SK-N-SH treated with all-trans-retinoic acid at 6 μM for 48 hours (cell line): ENCODE measurements around the gene MMP15.

Source experiments
- ATAC-seq: fragments of 200-7000 bp; cut with Tn5 transposase; 3 replicates; pipeline ENCODE4 v1.9.1; 2020; ENCODE audit warnings: mild to moderate bottlenecking, moderate library complexity
- ARNTL ChIP-seq: fragments of 450-650 bp; formaldehyde crosslinking; IDR thresholded peaks from 2 replicates; pipeline ENCODE4 v1.5.0; 2020; ENCODE audit warnings: low read depth, mild to moderate bottlenecking, moderate library complexity, borderline replicate concordance
- BACH2 ChIP-seq: fragments of 250-450 bp; sonication (Bioruptor Pico); IDR thresholded peaks from 2 replicates; pipeline ENCODE4 v1.9.0; 2021; ENCODE audit warnings: mild to moderate bottlenecking, borderline replicate concordance
- CREB5 ChIP-seq: fragments of 250-450 bp; sonication (Bioruptor Pico); IDR thresholded peaks from 2 replicates; pipeline ENCODE4 v1.5.1; 2020; ENCODE audit warnings: low read depth, mild to moderate bottlenecking, moderate library complexity
- ESRRG ChIP-seq: fragments of 250-450 bp; sonication (Bioruptor Pico); IDR thresholded peaks from 2 replicates; pipeline ENCODE4 v1.6.1; 2021; ENCODE audit warnings: mild to moderate bottlenecking
- ISL1 ChIP-seq: fragments of 250-450 bp; sonication (Bioruptor Pico); IDR thresholded peaks from 2 replicates; pipeline ENCODE4 v2.1.2; 2022; ENCODE audit warnings: mild to moderate bottlenecking, moderate library complexity
- OSR1 ChIP-seq: fragments of 250-450 bp; sonication (Bioruptor Pico); IDR thresholded peaks from 2 replicates; pipeline ENCODE4 v1.8.0; 2022; ENCODE audit warnings: moderate library complexity, mild to moderate bottlenecking, inconsistent platforms
- PATZ1 ChIP-seq: fragments of 250-450 bp; sonication (Bioruptor Pico); IDR thresholded peaks from 2 replicates; pipeline ENCODE4 v1.8.0; 2020; ENCODE audit warnings: mild to moderate bottlenecking, moderate library complexity, borderline replicate concordance
- POU6F1 ChIP-seq: fragments of 250-450 bp; sonication (Bioruptor Pico); IDR thresholded peaks from 2 replicates; pipeline ENCODE4 v1.8.0; 2021; ENCODE audit warnings: low read depth, mild to moderate bottlenecking, moderate library complexity, borderline replicate concordance
- PPARA ChIP-seq: fragments of 250-450 bp; sonication (Bioruptor Pico); IDR thresholded peaks from 2 replicates; pipeline ENCODE4 v1.5.0; 2020; ENCODE audit warnings: mild to moderate bottlenecking, borderline replicate concordance
- RARB ChIP-seq: fragments of 250-450 bp; sonication (Bioruptor Pico); IDR thresholded peaks from 2 replicates; pipeline ENCODE4 v1.8.0; 2021; ENCODE audit warnings: mild to moderate bottlenecking, moderate library complexity
- SNAI2 ChIP-seq: fragments of 250-450 bp; sonication (Bioruptor Pico); IDR thresholded peaks from 2 replicates; pipeline ENCODE4 v1.5.0; 2020; ENCODE audit warnings: mild to moderate bottlenecking, moderate library complexity
- TCF4 ChIP-seq: fragments of 250-450 bp; sonication (Bioruptor Pico); IDR thresholded peaks from 2 replicates; pipeline ENCODE4 v1.8.0; 2021; ENCODE audit warnings: mild to moderate bottlenecking, moderate library complexity, borderline replicate concordance
- TOX ChIP-seq: fragments of 250-450 bp; sonication (Bioruptor Pico); IDR thresholded peaks from 2 replicates; pipeline ENCODE4 v1.8.0; 2021; ENCODE audit warnings: mild to moderate bottlenecking, moderate library complexity, borderline replicate concordance
- TSHZ2 ChIP-seq: fragments of 250-450 bp; sonication (Bioruptor Pico); IDR thresholded peaks from 2 replicates; pipeline ENCODE4 v1.5.0; 2020; ENCODE audit warnings: mild to moderate bottlenecking, moderate library complexity
- ZC3H10 ChIP-seq: fragments of 250-450 bp; sonication (Bioruptor Pico); IDR thresholded peaks from 2 replicates; pipeline ENCODE4 v1.5.1; 2021; ENCODE audit warnings: mild to moderate bottlenecking, moderate library complexity
- ZFP3 ChIP-seq: fragments of 250-450 bp; sonication (Bioruptor Pico); IDR thresholded peaks from 2 replicates; pipeline ENCODE4 v1.5.0; 2020; ENCODE audit warnings: mild to moderate bottlenecking, moderate library complexity
- ZFP30 ChIP-seq: fragments of 450-650 bp; formaldehyde crosslinking; IDR thresholded peaks from 2 replicates; pipeline ENCODE4 v1.5.0; 2022; ENCODE audit warnings: mild to moderate bottlenecking, moderate library complexity
- ZNF565 ChIP-seq: fragments of 450-650 bp; formaldehyde crosslinking; conservative IDR thresholded peaks from 2 replicates; pipeline ENCODE4 v1.5.0; 2020; ENCODE audit warnings: low read depth, mild to moderate bottlenecking, moderate library complexity
- ZNF8 ChIP-seq: fragments of 450-650 bp; formaldehyde crosslinking; IDR thresholded peaks from 2 replicates; pipeline ENCODE4 v1.5.0; 2020; ENCODE audit warnings: mild to moderate bottlenecking, moderate library complexity
- TF ChIP-seq, protein P1 (sequence below): fragments of 250-450 bp; sonication (Bioruptor Pico); IDR thresholded peaks from 2 replicates; pipeline ENCODE4 v1.5.1; 2021; ENCODE audit warnings: mild to moderate bottlenecking, moderate library complexity

MMP15 gene

GRCh38 chr16:57997176-57997527 is 28.4 kb upstream of the MMP15 start (continued):
- TF ChIP-seq, protein P1, sequence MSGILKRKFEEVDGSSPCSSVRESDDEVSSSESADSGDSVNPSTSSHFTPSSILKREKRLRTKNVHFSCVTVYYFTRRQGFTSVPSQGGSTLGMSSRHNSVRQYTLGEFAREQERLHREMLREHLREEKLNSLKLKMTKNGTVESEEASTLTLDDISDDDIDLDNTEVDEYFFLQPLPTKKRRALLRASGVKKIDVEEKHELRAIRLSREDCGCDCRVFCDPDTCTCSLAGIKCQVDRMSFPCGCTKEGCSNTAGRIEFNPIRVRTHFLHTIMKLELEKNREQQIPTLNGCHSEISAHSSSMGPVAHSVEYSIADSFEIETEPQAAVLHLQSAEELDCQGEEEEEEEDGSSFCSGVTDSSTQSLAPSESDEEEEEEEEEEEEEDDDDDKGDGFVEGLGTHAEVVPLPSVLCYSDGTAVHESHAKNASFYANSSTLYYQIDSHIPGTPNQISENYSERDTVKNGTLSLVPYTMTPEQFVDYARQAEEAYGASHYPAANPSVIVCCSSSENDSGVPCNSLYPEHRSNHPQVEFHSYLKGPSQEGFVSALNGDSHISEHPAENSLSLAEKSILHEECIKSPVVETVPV (CRISPR knock-in tag) = no peak
- TF ChIP-seq ARNTL (CRISPR knock-in tag) = no peak
- TF ChIP-seq ZC3H10 (CRISPR knock-in tag) = no peak
- no peak for TF ChIP-seq ZFP3 (CRISPR knock-in tag)
- TF ChIP-seq RARB (CRISPR knock-in tag) = no peak
- no peak for TF ChIP-seq TOX (CRISPR knock-in tag)

DNA sequence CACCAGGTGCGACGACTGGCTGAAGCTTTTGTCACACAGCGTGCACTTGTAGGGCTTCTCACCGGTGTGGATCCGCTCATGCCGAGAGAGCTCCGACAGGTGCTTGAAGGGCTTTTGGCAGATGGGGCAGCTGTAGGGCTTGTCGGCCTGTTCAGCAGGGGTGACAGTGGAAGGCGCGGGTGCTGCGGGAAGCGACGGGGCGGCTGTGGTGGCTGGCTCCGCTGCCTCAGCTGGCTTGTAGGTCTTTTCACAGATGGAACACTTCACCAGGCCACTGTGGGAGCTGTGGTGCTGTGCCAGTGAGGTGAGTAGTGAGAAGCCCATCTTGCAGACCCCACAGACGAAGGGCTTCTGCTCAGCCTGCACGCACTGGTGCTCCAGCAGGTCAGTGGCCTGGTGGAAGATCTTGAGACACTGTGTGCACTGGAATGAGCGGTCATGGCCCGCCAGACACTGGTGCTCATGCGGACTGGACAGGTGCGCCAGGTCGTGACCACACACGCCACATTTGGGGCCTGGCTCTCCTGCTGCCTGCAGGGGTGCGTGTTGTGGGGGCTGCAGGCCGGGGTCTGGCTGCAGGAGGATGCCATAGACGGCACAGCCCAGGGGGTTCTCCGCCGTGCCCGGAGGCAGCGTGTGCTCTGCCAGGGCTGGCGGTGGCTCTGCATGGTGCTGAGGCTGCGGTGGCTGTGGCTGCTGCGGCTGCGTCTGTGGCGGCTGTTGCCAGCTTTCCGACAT is 27.9 kb upstream of the MMP15 start:
- TF ChIP-seq, protein P1 (CRISPR knock-in tag) = no peak
- no peak for TF ChIP-seq SNAI2
- no peak for TF ChIP-seq BACH2 (CRISPR knock-in tag)
- TF ChIP-seq ZNF565 = no peak
- no peak for TF ChIP-seq CREB5 (CRISPR knock-in tag)
- no peak for TF ChIP-seq ZC3H10 (CRISPR knock-in tag)
- no peak for TF ChIP-seq ARNTL (CRISPR knock-in tag)
- TF ChIP-seq RARB (CRISPR knock-in tag) = no peak
- TF ChIP-seq ISL1 (CRISPR knock-in tag) = no peak
- TF ChIP-seq TSHZ2 (CRISPR knock-in tag) = no peak
- no peak for TF ChIP-seq ZNF8 (CRISPR knock-in tag)
- TF ChIP-seq ZFP30 (CRISPR knock-in tag) = no peak
- no peak for TF ChIP-seq PPARA (CRISPR knock-in tag)
- TF ChIP-seq ESRRG (CRISPR knock-in tag) = no peak
- no peak for TF ChIP-seq ZFP3 (CRISPR knock-in tag)
- no peak for ATAC-seq

DNA sequence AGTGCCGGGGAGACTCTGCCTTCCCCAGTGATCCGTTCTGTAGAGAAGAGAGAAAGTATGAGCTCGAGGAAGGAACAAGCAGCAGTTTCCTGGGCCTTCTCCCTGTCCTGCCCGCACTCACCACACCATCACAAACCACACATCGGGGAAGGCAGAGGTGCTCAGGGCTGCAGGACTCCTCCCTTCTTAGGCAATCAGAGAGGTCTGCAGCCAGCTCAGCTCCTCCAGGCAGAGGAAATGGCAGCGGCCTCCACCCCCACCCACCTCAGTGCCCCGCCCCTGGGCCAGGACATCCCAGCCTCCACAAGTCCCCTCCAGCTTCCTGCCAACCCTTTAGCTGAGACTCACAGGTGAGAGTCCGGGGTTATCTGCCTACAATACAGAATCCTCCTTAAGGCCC is 27.1 kb upstream of the MMP15 start:
- no peak for TF ChIP-seq OSR1 (CRISPR knock-in tag)
- no peak for TF ChIP-seq RARB (CRISPR knock-in tag)
- no peak for TF ChIP-seq ZNF8 (CRISPR knock-in tag)
- no peak for TF ChIP-seq ZFP3 (CRISPR knock-in tag)
- TF ChIP-seq ESRRG (CRISPR knock-in tag) = no peak
- TF ChIP-seq POU6F1 (CRISPR knock-in tag) = no peak
- no peak for TF ChIP-seq BACH2 (CRISPR knock-in tag)
- TF ChIP-seq ZNF565 = no peak
- no peak for TF ChIP-seq ISL1 (CRISPR knock-in tag)
- TF ChIP-seq TCF4 (CRISPR knock-in tag) = no peak
- TF ChIP-seq SNAI2 = no peak
- no peak for TF ChIP-seq PATZ1 (CRISPR knock-in tag)
- no peak for ATAC-seq
